ENCODE results near the gene NAA80. TPM values are rescaled to one million over a fixed set of nuclear protein-coding genes. Genes with fewer than 3 reads are reported as not detected.

NAA80 gene
- total RNA-seq, 4 donors from 2014 or later, result 4.7 to 33.5 (median 24.0) TPM

DNA sequence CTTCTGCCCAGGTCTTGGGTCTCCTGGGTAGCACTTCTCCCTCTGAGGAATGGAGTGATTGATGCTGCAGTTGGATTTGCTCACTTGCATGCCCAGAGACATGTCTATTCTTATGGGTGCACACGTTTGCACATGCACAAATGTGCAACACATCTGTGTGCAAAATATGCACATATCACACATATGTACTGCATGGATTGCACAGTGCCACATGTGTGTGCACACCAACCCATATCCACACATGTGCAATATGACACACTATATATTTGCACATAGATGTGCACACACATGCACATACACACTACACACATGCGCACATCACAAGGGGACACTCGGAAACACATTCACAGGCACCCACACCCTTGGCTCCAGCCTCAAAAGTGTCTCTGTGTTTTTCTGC lies 30.9 kb downstream of the NAA80 start:
- H3K9me3 ChIP-seq, result no peaks in the 10 kb centered on the region
- no peaks in the 10 kb centered on the region for H3K36me3 ChIP-seq
- peak overlapping the region; percentile 97 to 99 for H3K27ac ChIP-seq
- TF ChIP-seq, protein P1, sequence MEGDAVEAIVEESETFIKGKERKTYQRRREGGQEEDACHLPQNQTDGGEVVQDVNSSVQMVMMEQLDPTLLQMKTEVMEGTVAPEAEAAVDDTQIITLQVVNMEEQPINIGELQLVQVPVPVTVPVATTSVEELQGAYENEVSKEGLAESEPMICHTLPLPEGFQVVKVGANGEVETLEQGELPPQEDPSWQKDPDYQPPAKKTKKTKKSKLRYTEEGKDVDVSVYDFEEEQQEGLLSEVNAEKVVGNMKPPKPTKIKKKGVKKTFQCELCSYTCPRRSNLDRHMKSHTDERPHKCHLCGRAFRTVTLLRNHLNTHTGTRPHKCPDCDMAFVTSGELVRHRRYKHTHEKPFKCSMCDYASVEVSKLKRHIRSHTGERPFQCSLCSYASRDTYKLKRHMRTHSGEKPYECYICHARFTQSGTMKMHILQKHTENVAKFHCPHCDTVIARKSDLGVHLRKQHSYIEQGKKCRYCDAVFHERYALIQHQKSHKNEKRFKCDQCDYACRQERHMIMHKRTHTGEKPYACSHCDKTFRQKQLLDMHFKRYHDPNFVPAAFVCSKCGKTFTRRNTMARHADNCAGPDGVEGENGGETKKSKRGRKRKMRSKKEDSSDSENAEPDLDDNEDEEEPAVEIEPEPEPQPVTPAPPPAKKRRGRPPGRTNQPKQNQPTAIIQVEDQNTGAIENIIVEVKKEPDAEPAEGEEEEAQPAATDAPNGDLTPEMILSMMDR (IDR thresholded peaks at IDR 0.05), result no peak
- TF ChIP-seq POLR2A (IDR thresholded peaks at IDR 0.05), result no peak
- intact Hi-C loops (cut with DNase I; ENCODE audit: low total_unique reads), result no loop called here
- H3K4me1 ChIP-seq, result peaks cover 9 to 43% of the 10 kb centered on the region in 2 donors
- H3K27me3 ChIP-seq, result no peaks in the 10 kb centered on the region
- DNase-seq, result no peak
- H3K4me3 ChIP-seq, result peak overlapping the region; percentile 44 to 63

DNA sequence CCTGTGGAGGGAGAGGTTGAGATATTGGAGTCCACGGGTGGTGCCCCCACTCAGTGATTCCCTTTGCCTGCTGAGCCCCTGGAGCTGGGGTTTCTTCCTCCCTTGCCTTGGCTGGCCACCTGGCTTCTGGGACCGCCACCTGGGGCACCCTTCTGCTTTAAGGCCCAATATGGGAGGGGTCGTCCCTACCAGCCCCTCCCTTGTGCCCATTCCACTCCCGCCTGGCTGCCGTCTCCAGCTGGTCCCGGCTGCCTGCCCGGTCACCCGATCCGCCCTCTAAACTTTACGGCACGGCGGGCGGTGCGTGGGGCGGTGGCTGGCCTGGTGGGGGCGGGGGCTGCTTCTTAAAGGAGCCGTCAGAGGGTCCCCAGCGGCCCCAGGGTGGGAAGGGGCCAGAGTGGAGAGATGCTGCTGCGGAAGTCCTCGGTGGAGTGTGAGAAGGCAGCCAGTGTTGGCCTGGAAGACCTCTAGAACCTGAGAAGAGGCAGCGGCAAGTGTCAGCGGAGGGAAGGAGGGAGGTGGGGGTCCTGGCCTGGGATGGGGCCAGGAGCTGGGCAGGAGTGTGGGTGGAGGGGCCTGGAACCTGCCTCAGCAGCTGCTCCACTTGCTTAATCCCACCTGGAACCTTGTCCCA lies 31.8 kb downstream of the NAA80 start:
- H3K36me3 ChIP-seq, result no peaks in the 10 kb centered on the region
- H3K27me3 ChIP-seq, result no peaks in the 10 kb centered on the region
- peak; percentile 71 to 74 for DNase-seq
- H3K4me3 ChIP-seq, result peak overlapping the region; percentile 44 to 63
- no peaks in the 10 kb centered on the region for H3K9me3 ChIP-seq
- peak overlapping the region; percentile 97 to 99 for H3K27ac ChIP-seq
- intact Hi-C loops (cut with DNase I; ENCODE audit: low total_unique reads), result no loop called here
- TF ChIP-seq, protein P1 (IDR thresholded peaks at IDR 0.05), result no peak
- TF ChIP-seq POLR2A (IDR thresholded peaks at IDR 0.05), result peak; percentile 57 to 67
- peaks cover 9 to 43% of the 10 kb centered on the region in 2 donors for H3K4me1 ChIP-seq

DNA sequence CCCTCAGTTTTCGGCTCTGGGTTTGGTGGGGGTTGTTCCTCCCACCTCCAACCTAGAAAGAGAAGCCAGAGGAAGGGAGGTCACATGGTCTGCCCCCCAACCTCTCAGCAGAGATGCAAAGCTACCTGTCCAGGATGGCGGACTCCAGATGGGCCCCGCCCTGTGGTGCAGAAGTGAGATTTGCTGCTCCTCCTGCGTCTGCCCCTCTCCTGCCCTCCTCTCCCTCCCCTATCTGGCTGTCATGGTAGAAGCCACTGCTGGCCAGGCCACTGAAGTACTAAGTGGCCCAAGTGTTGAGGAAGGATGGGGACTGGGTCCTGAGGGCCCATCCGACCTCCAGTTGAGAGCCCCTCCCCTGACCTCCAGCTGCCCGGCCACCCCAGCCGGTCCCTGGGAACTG lies 32.4 kb downstream of the NAA80 start:
- TF ChIP-seq POLR2A (IDR thresholded peaks at IDR 0.05), result no peak
- TF ChIP-seq, protein P1 (IDR thresholded peaks at IDR 0.05), result no peak
- Histone ChIP-seq H3K36me3 (no peaks in the 10 kb centered on the region), H3K4me3 (peak overlapping the region; percentile 44 to 63), H3K4me1 (peaks cover 9 to 43% of the 10 kb centered on the region in 2 donors), H3K27me3 (no peaks in the 10 kb centered on the region), H3K9me3 (no peaks in the 10 kb centered on the region), H3K27ac (peak overlapping the region; percentile 97 to 99)
- DNase-seq, result no peak
- intact Hi-C loops (cut with DNase I; ENCODE audit: low total_unique reads), result no loop called here

DNA sequence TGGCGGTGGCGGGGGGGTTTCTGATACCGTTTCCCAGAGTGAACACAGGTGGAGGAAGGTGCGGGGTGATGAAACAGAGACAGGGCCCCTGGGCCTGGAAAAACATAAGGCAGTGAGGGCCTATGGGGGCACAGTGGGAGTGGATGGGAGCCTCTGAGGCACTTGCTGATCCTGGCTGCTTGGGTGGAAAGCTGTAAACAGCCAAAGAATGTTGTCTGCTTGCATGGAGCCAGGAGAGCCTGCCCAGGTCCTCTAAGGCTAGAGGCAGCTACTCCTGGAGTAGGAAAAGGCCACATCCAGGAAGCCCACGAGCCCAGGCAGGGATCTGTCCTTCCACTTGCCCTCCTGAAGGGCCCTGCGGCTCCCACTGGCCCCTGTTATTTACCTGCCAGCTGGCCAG lies 33.2 kb downstream of the NAA80 start:
- intact Hi-C loops (cut with DNase I; ENCODE audit: low total_unique reads), result no loop called here
- TF ChIP-seq, protein P1 (IDR thresholded peaks at IDR 0.05), result no peak
- TF ChIP-seq POLR2A (IDR thresholded peaks at IDR 0.05), result no peak
- no peaks in the 10 kb centered on the region for H3K36me3 ChIP-seq
- no peaks in the 10 kb centered on the region for H3K27me3 ChIP-seq
- no peak overlapping the region for H3K4me3 ChIP-seq
- peaks cover 9 to 44% of the 10 kb centered on the region in 2 donors for H3K4me1 ChIP-seq
- no peak for DNase-seq
- H3K9me3 ChIP-seq, result no peaks in the 10 kb centered on the region
- H3K27ac ChIP-seq, result peak overlapping the region; percentile 97 to 99

DNA sequence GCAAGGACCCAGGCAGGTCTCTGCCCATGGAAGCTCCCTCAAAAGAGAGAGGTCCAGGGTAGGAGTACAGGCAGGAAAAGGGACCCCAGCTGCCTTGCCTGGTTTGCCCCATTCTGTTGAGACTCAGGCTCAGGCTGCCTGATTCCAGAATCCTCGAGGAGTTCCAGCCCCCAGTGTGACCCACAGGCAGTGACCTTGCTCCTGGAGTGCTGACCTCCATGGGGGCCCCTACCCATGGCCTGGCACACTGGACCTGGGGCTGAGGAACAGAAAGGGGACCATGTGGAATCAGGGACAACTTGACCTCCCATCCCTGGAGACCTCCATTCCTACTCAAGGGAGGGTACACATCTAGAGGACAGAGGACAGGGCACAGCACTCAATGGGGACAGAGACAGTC lies 33.6 kb downstream of the NAA80 start:
- intact Hi-C loops (cut with DNase I; ENCODE audit: low total_unique reads), result no loop called here
- DNase-seq, result no peak
- Histone ChIP-seq H3K4me1 (peaks cover 9 to 48% of the 10 kb centered on the region in 2 donors), H3K27ac (peak overlapping the region; percentile 97 to 99), H3K4me3 (no peak overlapping the region), H3K9me3 (no peaks in the 10 kb centered on the region), H3K27me3 (no peaks in the 10 kb centered on the region), H3K36me3 (no peaks in the 10 kb centered on the region)
- TF ChIP-seq POLR2A (IDR thresholded peaks at IDR 0.05), result no peak
- TF ChIP-seq, protein P1 (IDR thresholded peaks at IDR 0.05), result no peak
